ENCODE results near the gene MEIOB.
"Not testable (repeated sequence)": the region's sequence is repeated elsewhere in the genome, so short reads cannot be mapped to it uniquely, and the experiment has no call there.

Gene MEIOB

GRCh38 chr16:1877804-1878203 is 5.8 kb upstream of the MEIOB start:
- H3K27ac ChIP-seq (ENCODE audit: low read depth, low read length): no peak overlapping the region
- no peaks in the 10 kb centered on the region for H3K4me1 ChIP-seq (ENCODE audit: control insufficient read depth, insufficient read depth, low read length, unreplicated experiment)

GRCh38 chr16:1877089-1877488 is 5.1 kb upstream of the MEIOB start:
- H2AFZ ChIP-seq (ENCODE audit: low read length, unreplicated experiment): no peak overlapping the region
- H3K4me3 ChIP-seq (ENCODE audit: low read depth, low read length): no peak overlapping the region
- no peaks in the 10 kb centered on the region for H3K36me3 ChIP-seq (ENCODE audit: insufficient read depth, low read length)
- no peaks in the 10 kb centered on the region for H3K79me2 ChIP-seq (ENCODE audit: control insufficient read depth, insufficient read depth, low read length, unreplicated experiment)
- peaks cover 21% of the 10 kb centered on the region for H3K27me3 ChIP-seq (ENCODE audit: insufficient read depth, low read length)
- no peak overlapping the region for H3K27ac ChIP-seq (ENCODE audit: low read depth, low read length)
- no peaks in the 10 kb centered on the region for H3K4me1 ChIP-seq (ENCODE audit: control insufficient read depth, insufficient read depth, low read length, unreplicated experiment)

More at GRCh38 chr16:1877804-1878203, 5.8 kb upstream of the MEIOB start:
- H3K36me3 ChIP-seq (ENCODE audit: insufficient read depth, low read length): no peaks in the 10 kb centered on the region
- H3K79me2 ChIP-seq (ENCODE audit: control insufficient read depth, insufficient read depth, low read length, unreplicated experiment): no peaks in the 10 kb centered on the region
- H2AFZ ChIP-seq (ENCODE audit: low read length, unreplicated experiment): no peak overlapping the region
- H3K4me3 ChIP-seq (ENCODE audit: low read depth, low read length): no peak overlapping the region
- peaks cover 16% of the 10 kb centered on the region for H3K27me3 ChIP-seq (ENCODE audit: insufficient read depth, low read length)

DNA sequence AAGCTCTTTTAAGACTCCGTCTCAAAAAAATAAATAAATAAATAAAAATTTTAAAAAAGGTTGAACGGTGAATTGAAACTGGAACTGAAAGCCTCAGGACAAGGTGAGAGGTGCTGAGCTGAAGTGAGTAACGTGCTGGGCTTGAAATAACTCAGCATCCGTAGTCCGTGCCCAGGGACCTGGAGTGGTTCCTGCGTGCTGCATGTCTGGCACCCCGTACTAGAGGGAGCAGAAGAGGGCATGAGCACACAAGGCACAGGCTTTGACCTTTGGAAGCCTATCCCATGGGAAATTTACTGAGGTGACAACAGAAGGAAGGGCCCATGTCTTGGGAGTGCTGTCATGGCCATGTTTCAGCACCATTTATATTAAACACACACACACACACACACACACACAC is 4.5 kb upstream of the MEIOB start:
- Histone ChIP-seq H3K36me3 (ENCODE audit: insufficient read depth, low read length) (no peaks in the 10 kb centered on the region), H3K4me1 (ENCODE audit: control insufficient read depth, insufficient read depth, low read length, unreplicated experiment) (no peaks in the 10 kb centered on the region), H2AFZ (ENCODE audit: low read length, unreplicated experiment) (no peak overlapping the region), H3K79me2 (ENCODE audit: control insufficient read depth, insufficient read depth, low read length, unreplicated experiment) (no peaks in the 10 kb centered on the region), H3K27me3 (ENCODE audit: insufficient read depth, low read length) (peaks cover 22% of the 10 kb centered on the region), H3K27ac (ENCODE audit: low read depth, low read length) (no peak overlapping the region), H3K4me3 (ENCODE audit: low read depth, low read length) (no peak overlapping the region)

DNA sequence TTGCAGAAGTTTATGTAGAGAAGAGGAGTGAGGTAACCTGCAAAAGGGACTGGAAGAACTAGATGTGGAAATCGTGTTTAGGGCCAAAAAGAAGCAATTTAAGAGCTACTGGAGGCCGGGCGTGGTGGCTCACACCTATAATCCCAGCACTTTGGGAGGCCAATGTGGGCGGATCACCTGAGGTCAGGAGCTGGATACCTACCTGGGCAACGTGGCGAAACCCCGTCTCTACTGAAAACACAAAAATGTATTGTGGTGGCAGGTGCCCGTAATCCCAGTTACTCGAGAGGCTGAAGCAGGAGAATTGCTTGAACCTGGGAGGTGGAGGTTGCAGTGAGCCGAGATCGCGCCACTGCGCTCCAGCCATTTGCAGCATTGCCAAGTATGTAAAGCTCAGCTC is 4.1 kb upstream of the MEIOB start:
- peaks cover 22% of the 10 kb centered on the region for H3K27me3 ChIP-seq (ENCODE audit: insufficient read depth, low read length)
- not testable (repeated sequence) for H3K4me3 ChIP-seq (ENCODE audit: low read depth, low read length); H3K36me3 ChIP-seq (ENCODE audit: insufficient read depth, low read length); H3K27ac ChIP-seq (ENCODE audit: low read depth, low read length); H3K79me2 ChIP-seq (ENCODE audit: control insufficient read depth, insufficient read depth, low read length, unreplicated experiment); H2AFZ ChIP-seq (ENCODE audit: low read length, unreplicated experiment); H3K4me1 ChIP-seq (ENCODE audit: control insufficient read depth, insufficient read depth, low read length, unreplicated experiment)

DNA sequence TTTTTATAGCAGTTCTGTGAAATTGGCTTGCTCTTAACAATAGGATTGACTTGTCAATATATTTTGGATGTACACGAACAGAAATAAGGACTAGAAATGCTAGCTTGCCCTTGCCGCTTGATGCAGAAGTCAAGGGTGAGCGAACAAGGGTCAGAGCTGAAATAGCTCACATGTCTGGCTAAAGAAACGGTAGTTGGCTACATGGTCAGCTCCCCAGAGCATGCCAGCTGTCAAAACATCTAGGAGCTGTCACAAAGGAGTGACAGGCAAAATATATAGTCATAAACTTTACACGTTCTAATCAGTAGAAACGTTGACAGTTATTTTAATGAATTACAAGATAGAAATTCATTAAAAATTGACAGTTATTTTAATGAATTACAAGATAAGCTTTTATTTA is 2.9 kb upstream of the MEIOB start:
- Histone ChIP-seq H3K4me1 (ENCODE audit: control insufficient read depth, insufficient read depth, low read length, unreplicated experiment) (peaks cover 10% of the 10 kb centered on the region), H2AFZ (ENCODE audit: low read length, unreplicated experiment) (no peak overlapping the region), H3K27me3 (ENCODE audit: insufficient read depth, low read length) (peaks cover 22% of the 10 kb centered on the region), H3K27ac (ENCODE audit: low read depth, low read length) (no peak overlapping the region), H3K36me3 (ENCODE audit: insufficient read depth, low read length) (no peaks in the 10 kb centered on the region), H3K4me3 (ENCODE audit: low read depth, low read length) (no peak overlapping the region), H3K79me2 (ENCODE audit: control insufficient read depth, insufficient read depth, low read length, unreplicated experiment) (no peaks in the 10 kb centered on the region)

DNA sequence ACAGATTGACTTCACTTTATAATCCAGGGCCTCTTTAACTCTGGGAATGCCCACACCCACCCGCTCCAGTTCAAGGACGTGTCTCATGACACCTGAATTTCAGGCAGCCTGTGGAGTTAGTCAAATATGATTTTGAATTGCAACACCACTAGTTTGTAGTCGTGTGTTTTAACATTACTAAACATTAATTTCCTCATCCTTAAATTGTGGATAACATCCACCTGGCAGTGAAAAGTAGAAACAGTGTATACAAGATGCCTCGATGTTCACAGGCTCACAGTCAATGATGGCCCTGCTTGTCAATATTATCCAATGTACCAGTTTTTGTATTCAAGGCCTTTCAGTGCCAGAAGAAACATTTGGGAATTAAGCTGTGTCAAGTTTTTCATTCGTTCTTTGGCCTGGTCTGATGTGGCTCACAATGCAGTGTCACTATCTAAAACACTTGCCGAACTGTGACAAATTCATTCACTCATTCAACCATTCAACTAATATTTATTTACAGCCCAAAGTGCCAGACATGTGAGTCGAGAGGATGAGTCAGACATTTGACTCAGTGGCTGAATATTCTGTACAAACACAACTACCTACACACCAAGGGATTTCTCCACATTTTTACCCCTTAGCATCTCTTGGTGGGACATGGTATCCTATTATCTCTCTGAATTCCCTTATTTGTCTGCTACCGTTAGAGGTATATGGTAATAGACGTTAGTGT is 1.4 kb downstream of the MEIOB start:
- H3K4me1 ChIP-seq (ENCODE audit: control insufficient read depth, insufficient read depth, low read length, unreplicated experiment): peaks cover 10% of the 10 kb centered on the region
- H3K36me3 ChIP-seq (ENCODE audit: insufficient read depth, low read length): no peaks in the 10 kb centered on the region
- no peak overlapping the region for H3K4me3 ChIP-seq (ENCODE audit: low read depth, low read length)
- H3K27me3 ChIP-seq (ENCODE audit: insufficient read depth, low read length): peaks cover 12% of the 10 kb centered on the region
- peak overlapping the region; percentile 41 for H3K27ac ChIP-seq (ENCODE audit: low read depth, low read length)
- H2AFZ ChIP-seq (ENCODE audit: low read length, unreplicated experiment): no peak overlapping the region
- no peaks in the 10 kb centered on the region for H3K79me2 ChIP-seq (ENCODE audit: control insufficient read depth, insufficient read depth, low read length, unreplicated experiment)

- Histone ChIP-seq H3K36me3 (ENCODE audit: insufficient read depth, low read length) (no peaks in the 10 kb centered on the region), H3K79me2 (ENCODE audit: control insufficient read depth, insufficient read depth, low read length, unreplicated experiment) (no peaks in the 10 kb centered on the region), H3K4me1 (ENCODE audit: control insufficient read depth, insufficient read depth, low read length, unreplicated experiment) (peaks cover 10% of the 10 kb centered on the region), H3K27ac (ENCODE audit: low read depth, low read length) (no peak overlapping the region), H2AFZ (ENCODE audit: low read length, unreplicated experiment) (no peak overlapping the region), H3K4me3 (ENCODE audit: low read depth, low read length) (no peak overlapping the region), H3K27me3 (ENCODE audit: insufficient read depth, low read length) (no peaks in the 10 kb centered on the region)
Measured at GRCh38 chr16:1865902-1866690, 5.9 kb downstream of the MEIOB start.

- no peak overlapping the region for H3K27ac ChIP-seq (ENCODE audit: low read depth, low read length)
- no peaks in the 10 kb centered on the region for H3K36me3 ChIP-seq (ENCODE audit: insufficient read depth, low read length)
- peak overlapping the region; percentile 43 for H2AFZ ChIP-seq (ENCODE audit: low read length, unreplicated experiment)
- H3K4me3 ChIP-seq (ENCODE audit: low read depth, low read length): no peak overlapping the region; the same call in 1 of the 2 replicates
- H3K27me3 ChIP-seq (ENCODE audit: insufficient read depth, low read length): peaks cover 6% of the 10 kb centered on the region
- no peaks in the 10 kb centered on the region for H3K79me2 ChIP-seq (ENCODE audit: control insufficient read depth, insufficient read depth, low read length, unreplicated experiment)
- no peaks in the 10 kb centered on the region for H3K4me1 ChIP-seq (ENCODE audit: control insufficient read depth, insufficient read depth, low read length, unreplicated experiment)
Measured at GRCh38 chr16:1863681-1864460, 8.1 kb downstream of the MEIOB start.

- H3K27me3 ChIP-seq (ENCODE audit: insufficient read depth, low read length): peaks cover 10% of the 10 kb centered on the region
Measured at GRCh38 chr16:1862394-1862793, 9.6 kb downstream of the MEIOB start.

GRCh38 chr16:1861730-1862129 is 10.2 kb downstream of the MEIOB start:
- Histone ChIP-seq H3K4me1 (ENCODE audit: control insufficient read depth, insufficient read depth, low read length, unreplicated experiment) (no peaks in the 10 kb centered on the region), H2AFZ (ENCODE audit: low read length, unreplicated experiment) (no peak overlapping the region)

More at GRCh38 chr16:1862394-1862793, 9.6 kb downstream of the MEIOB start:
- Histone ChIP-seq H3K4me1 (ENCODE audit: control insufficient read depth, insufficient read depth, low read length, unreplicated experiment) (no peaks in the 10 kb centered on the region), H2AFZ (ENCODE audit: low read length, unreplicated experiment) (no peak overlapping the region), H3K79me2 (ENCODE audit: control insufficient read depth, insufficient read depth, low read length, unreplicated experiment) (no peaks in the 10 kb centered on the region), H3K27ac (ENCODE audit: low read depth, low read length) (no peak overlapping the region), H3K4me3 (ENCODE audit: low read depth, low read length) (no peak overlapping the region), H3K36me3 (ENCODE audit: insufficient read depth, low read length) (no peaks in the 10 kb centered on the region)

More at GRCh38 chr16:1861730-1862129, 10.2 kb downstream of the MEIOB start:
- H3K4me3 ChIP-seq (ENCODE audit: low read depth, low read length): no peak overlapping the region
- H3K36me3 ChIP-seq (ENCODE audit: insufficient read depth, low read length): no peaks in the 10 kb centered on the region
- H3K27ac ChIP-seq (ENCODE audit: low read depth, low read length): no peak overlapping the region
- no peaks in the 10 kb centered on the region for H3K79me2 ChIP-seq (ENCODE audit: control insufficient read depth, insufficient read depth, low read length, unreplicated experiment)
- peaks cover 10% of the 10 kb centered on the region for H3K27me3 ChIP-seq (ENCODE audit: insufficient read depth, low read length)

Measured in ACC112 (cell line).